NT2/D1 (cell line): ENCODE measurements around the gene IBTK.

Experiments used
- DNase-seq: peaks from one replicate; pipeline ENCODE4 v3.0.0-alpha.2; 2011; ENCODE audit warnings: low read depth, low spot score
- H3K27me3 ChIP-seq: 2 replicates; pipeline ENCODE4 v1.6.0; 2011; ENCODE audit warnings: mild to moderate bottlenecking; ENCODE audit not compliant: insufficient read length, insufficient read depth
- H3K36me3 ChIP-seq: 2 replicates; pipeline ENCODE4 v1.6.1; 2011; ENCODE audit warnings: mild to moderate bottlenecking, low read length, mixed read lengths; ENCODE audit not compliant: insufficient read depth, insufficient read length
- H3K4me1 ChIP-seq: 2 replicates; pipeline ENCODE4 v1.5.1; 2011; ENCODE audit not compliant: insufficient read depth, insufficient read length
- H3K4me3 ChIP-seq: 2 replicates; pipeline ENCODE4 v1.5.1; 2011; ENCODE audit warnings: low read depth; ENCODE audit not compliant: insufficient read length
- H3K9ac ChIP-seq: 2 replicates; pipeline ENCODE4 v1.6.0; 2011; ENCODE audit warnings: low read depth; ENCODE audit not compliant: insufficient read length
- H3K9me3 ChIP-seq: 2 replicates; pipeline ENCODE4 v1.5.1; 2011; ENCODE audit warnings: mild to moderate bottlenecking, low read length; ENCODE audit not compliant: insufficient read depth
- SUZ12 ChIP-seq: IDR thresholded peaks from 2 replicates; pipeline ENCODE4 v1.6.1; 2011; ENCODE audit not compliant: insufficient read length, insufficient read depth; ENCODE audit errors: extremely low read depth
- YY1 ChIP-seq: IDR thresholded peaks from 2 replicates; pipeline ENCODE4 v1.6.1; 2011; ENCODE audit not compliant: insufficient read length, insufficient read depth
- ZNF274 ChIP-seq: IDR thresholded peaks from 2 replicates; pipeline ENCODE4 v1.6.1; 2011; ENCODE audit warnings: mild to moderate bottlenecking, low read depth, low read length

The IBTK gene

DNA sequence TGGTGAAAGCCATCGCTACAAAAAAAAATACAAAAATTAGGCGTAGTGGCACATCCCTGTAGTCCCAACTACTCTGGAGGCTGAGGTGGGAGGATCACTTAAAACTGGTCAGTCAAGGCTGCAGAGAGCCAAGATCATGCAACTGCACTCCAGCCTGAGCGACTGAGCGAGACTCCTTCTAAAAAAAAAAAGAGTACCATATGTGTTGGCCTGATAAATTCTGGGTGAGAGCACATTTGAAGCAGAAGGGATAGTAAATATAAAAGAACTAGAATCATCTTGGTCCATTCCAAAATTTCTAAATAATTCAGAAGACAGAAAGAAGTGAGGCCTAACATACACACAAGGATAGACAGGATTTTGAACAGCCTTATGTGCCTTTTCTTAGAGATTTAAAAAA lies 2.2 kb downstream of the IBTK start:
- no peaks in the 10 kb centered on the region for H3K4me1 ChIP-seq
- no peak for DNase-seq
- H3K27me3 ChIP-seq: no peaks in the 10 kb centered on the region
- H3K4me3 ChIP-seq: no peak overlapping the region
- H3K9ac ChIP-seq: no peak overlapping the region
- no peaks in the 10 kb centered on the region for H3K9me3 ChIP-seq
- H3K36me3 ChIP-seq: peaks cover 3% of the 10 kb centered on the region
- TF ChIP-seq ZNF274 (no peak), YY1 (no peak), SUZ12 (no peak)

DNA sequence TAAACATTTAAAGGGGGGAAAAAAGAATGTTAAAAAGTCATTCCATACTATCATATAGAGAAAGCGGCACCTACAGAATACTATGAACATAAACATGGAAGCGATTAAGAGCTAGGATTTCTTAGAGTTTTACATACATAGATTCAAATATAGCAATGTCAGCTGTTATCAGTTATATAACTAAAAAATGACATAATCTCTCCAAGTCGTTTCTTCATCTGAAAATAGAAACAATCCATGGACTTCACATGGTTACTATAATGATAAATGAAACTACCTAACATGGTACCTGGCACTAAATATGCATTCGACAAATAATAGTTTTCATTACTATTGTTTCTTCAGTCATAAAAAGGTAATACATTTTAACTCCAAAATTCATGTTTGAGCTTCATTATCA lies 3.7 kb downstream of the IBTK start:
- DNase-seq: no peak
- TF ChIP-seq SUZ12: no peak
- no peak for TF ChIP-seq YY1
- no peak for TF ChIP-seq ZNF274
- Histone ChIP-seq H3K4me1 (no peaks in the 10 kb centered on the region), H3K36me3 (peaks cover 12% of the 10 kb centered on the region), H3K9me3 (no peaks in the 10 kb centered on the region), H3K27me3 (no peaks in the 10 kb centered on the region), H3K9ac (no peak overlapping the region), H3K4me3 (no peak overlapping the region)

DNA sequence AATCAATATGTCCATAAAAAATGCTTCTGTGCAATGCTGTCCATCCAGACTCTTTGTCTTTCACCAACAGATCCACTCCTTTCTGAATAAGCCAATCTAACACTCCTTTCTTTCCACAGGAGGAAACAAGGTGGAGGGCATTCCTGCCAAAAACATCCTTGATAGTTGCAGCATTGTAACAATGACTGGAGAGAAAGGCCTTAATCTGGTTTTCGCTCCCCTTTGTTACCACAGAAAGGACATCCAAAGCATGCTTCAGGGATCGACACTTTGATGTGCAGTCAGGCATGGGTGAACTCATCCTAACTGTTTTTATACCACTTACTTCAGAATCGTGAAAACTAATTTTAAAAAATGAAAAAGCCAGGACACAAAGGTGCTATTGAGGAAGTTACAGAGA lies 7.4 kb downstream of the IBTK start:
- H3K36me3 ChIP-seq: peaks cover 26% of the 10 kb centered on the region
- H3K4me3 ChIP-seq: no peak overlapping the region
- H3K9me3 ChIP-seq: no peaks in the 10 kb centered on the region

DNA sequence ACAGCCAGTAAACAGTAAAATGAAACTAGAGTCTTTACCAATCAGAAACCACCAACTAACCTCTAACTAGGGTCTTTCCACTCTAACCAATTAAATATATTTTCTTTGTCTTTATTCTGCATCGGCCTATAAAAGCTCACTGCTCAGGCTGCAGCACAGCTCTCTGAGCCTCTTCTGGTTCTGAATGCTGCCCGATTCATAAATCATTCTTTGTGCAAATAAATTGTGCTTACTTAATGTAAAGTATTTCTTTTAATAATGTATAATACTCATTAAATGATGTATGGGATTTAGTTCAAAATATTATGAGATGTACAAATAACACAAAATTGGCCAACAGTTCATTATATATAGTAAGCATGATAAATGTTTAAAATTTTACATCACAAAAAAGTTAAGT lies 7.9 kb downstream of the IBTK start:
- DNase-seq: no peak
- Histone ChIP-seq H3K4me1 (no peaks in the 10 kb centered on the region), H3K27me3 (no peaks in the 10 kb centered on the region), H3K9me3 (no peaks in the 10 kb centered on the region), H3K9ac (no peak overlapping the region), H3K4me3 (no peak overlapping the region), H3K36me3 (peaks cover 29% of the 10 kb centered on the region)
- no peak for TF ChIP-seq SUZ12
- TF ChIP-seq YY1: no peak

More for the DNA sequence above, 7.4 kb downstream of the IBTK start:
- Histone ChIP-seq H3K9ac (no peak overlapping the region), H3K27me3 (no peaks in the 10 kb centered on the region), H3K4me1 (no peaks in the 10 kb centered on the region)
- TF ChIP-seq SUZ12 (no peak), ZNF274 (no peak), YY1 (no peak)
- no peak for DNase-seq

DNA sequence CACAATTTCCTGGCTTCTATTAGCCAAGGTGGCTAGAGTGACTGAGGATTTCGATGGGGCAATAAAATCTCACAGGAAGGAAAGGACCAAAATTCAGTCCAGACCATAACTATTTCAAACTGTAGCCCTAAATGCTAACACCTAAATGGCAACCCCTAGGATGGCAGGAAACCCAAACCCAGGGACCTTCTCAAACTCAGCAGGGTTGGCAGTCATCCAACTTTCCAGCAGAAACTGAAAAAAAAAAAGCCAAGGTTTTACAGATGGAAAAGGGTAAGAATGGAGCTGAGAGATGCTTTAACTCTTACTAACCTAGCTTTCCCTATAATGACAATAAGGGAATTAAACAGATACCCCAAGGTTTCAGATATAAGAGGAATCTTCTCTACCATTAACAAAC lies 10.5 kb downstream of the IBTK start:
- H3K36me3 ChIP-seq: peaks cover 43% of the 10 kb centered on the region
- H3K4me3 ChIP-seq: no peak overlapping the region
- H3K4me1 ChIP-seq: no peaks in the 10 kb centered on the region
- no peak for DNase-seq
- H3K9me3 ChIP-seq: no peaks in the 10 kb centered on the region
- no peaks in the 10 kb centered on the region for H3K27me3 ChIP-seq
- no peak overlapping the region for H3K9ac ChIP-seq
- no peak for TF ChIP-seq YY1
- no peak for TF ChIP-seq ZNF274
- no peak for TF ChIP-seq SUZ12

DNA sequence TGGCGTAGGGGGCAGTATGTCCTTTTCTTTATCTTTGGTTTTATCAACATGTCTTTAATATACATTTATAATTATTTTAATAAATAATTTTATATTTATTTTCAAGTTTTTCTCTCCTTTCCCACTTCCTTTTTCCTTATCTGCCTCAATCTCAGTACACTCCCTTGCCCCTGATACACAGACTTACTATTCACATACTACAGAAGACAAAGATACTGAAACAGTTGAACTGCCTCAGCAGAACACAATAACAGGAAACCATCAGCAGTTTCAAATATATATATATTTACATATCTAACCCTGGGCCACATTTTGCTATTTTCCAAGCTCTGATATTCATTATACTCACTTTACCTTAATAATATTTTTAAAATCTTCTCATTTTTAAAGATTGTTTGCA lies 19.8 kb downstream of the IBTK start:
- Histone ChIP-seq H3K27me3 (no peaks in the 10 kb centered on the region), H3K36me3 (peaks cover 67% of the 10 kb centered on the region), H3K4me3 (no peak overlapping the region), H3K9me3 (no peaks in the 10 kb centered on the region), H3K9ac (no peak overlapping the region), H3K4me1 (no peaks in the 10 kb centered on the region)
- no peak for DNase-seq
- TF ChIP-seq ZNF274 (no peak), SUZ12 (no peak), YY1 (no peak)

DNA sequence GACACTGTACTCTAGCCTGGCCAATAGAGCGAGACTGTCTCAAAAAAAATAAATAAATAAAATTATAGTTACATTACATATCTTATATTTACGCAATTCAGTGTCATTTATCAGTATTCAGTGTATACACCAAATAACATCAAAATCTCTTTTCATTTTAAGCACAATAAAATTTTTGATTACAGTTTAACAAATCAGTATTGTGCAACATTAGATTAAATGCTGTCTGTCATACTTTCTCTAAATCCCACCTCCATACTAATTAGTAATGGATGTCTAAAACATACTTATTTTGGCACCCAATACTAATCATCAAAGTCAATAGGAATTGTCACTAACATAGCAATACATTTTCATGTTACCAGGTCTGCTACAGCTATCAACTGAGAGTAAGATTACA lies 27.4 kb downstream of the IBTK start:
- no peaks in the 10 kb centered on the region for H3K27me3 ChIP-seq
- H3K9me3 ChIP-seq: no peaks in the 10 kb centered on the region
- peaks cover 67% of the 10 kb centered on the region for H3K36me3 ChIP-seq
- H3K4me3 ChIP-seq: no peak overlapping the region
- H3K4me1 ChIP-seq: no peaks in the 10 kb centered on the region
- H3K9ac ChIP-seq: no peak overlapping the region
- TF ChIP-seq ZNF274 (no peak), SUZ12 (no peak)
- no peak for DNase-seq

DNA sequence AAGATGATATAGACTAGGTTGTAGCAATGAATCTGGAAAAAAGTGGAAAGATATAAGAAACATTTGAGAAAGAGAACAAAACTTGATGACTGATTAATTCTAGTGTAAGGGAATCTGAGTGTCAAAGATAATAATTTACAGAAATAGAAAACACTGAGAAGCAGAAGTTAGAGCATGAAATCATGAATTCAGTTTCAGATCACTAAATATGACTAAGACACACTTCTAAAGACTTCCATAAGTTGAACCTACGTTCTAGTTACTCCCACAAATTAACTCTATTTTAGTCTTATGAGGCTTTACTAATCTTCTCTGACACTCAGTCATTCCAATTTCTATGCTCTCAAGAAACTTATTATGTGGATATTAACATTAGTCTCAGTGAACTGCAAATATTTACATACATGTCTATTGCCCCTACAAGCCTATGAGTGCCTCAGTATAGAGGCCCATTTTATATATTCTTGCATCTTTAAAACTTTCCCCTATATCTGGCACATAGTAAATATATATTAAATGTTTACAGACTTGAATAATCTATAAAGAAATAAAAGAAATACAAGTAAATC lies 30.4 kb downstream of the IBTK start:
- no peak for DNase-seq
- Histone ChIP-seq H3K36me3 (peaks cover 63% of the 10 kb centered on the region), H3K4me3 (no peak overlapping the region), H3K9me3 (peaks cover 5% of the 10 kb centered on the region; the same call in 1 of the 2 replicates), H3K27me3 (no peaks in the 10 kb centered on the region), H3K9ac (no peak overlapping the region), H3K4me1 (no peaks in the 10 kb centered on the region)
- no peak for TF ChIP-seq ZNF274
- no peak for TF ChIP-seq SUZ12
- no peak for TF ChIP-seq YY1
